ENCODE data around the gene KLK15. TPM values are rescaled to one million over a fixed set of nuclear protein-coding genes. Genes with fewer than 3 reads are reported as not detected.

The KLK15 gene
- total and polyA plus RNA-seq, 2 of the 13 experiments (the other 11 are each of a cell fraction or from before 2014, with no cell fraction given) = not detected

GRCh38 chr19:50804420-50805272, 28.7 kb downstream of the KLK15 start (continued):
- TF ChIP-seq TFDP1 (CRISPR knock-in tag; IDR thresholded peaks at IDR 0.05; ENCODE audit: borderline replicate concordance) (peak; percentile 96), PRPF4 (IDR thresholded peaks at IDR 0.05; ENCODE audit: low read depth, low read length, poor library complexity, severe bottlenecking) (no peak), ZNF761 (CRISPR knock-in tag; conservative IDR thresholded peaks at IDR 0.05) (peak; percentile 61; the same call in 1 of the 2 replicates), ETV5 (CRISPR knock-in tag; IDR thresholded peaks at IDR 0.05; ENCODE audit: borderline replicate concordance) (peak; percentile 76), EP300 (IDR thresholded peaks at IDR 0.05; ENCODE audit: low read depth in 2 of 2, low read length in 2 of 2) (peak in 1 of 2 experiments; percentile 12; a peak in 2 of 4 replicates), EP300 (CRISPR knock-in tag; IDR thresholded peaks at IDR 0.05; ENCODE audit: borderline replicate concordance) (no peak), ZNF230 (CRISPR knock-in tag; IDR thresholded peaks at IDR 0.05) (peak; percentile 87), ZNF574 (CRISPR knock-in tag; IDR thresholded peaks at IDR 0.05) (peak; percentile 42; the same call in 1 of the 2 replicates), TBX2 (CRISPR knock-in tag; IDR thresholded peaks at IDR 0.05; ENCODE audit: borderline replicate concordance) (peak; percentile 36; the same call in 1 of the 2 replicates), ZNF678 (CRISPR knock-in tag; IDR thresholded peaks at IDR 0.05) (peak; percentile 77; the same call in 1 of the 2 replicates), IKZF5 (CRISPR knock-in tag; IDR thresholded peaks at IDR 0.05) (0 out of 2 replicates have a peak, but pooled peaks have one; percentile 19), ZNF274 (CRISPR knock-in tag; IDR thresholded peaks at IDR 0.05) (peak; percentile 85; the same call in 1 of the 2 replicates), ZNF317 (CRISPR knock-in tag; IDR thresholded peaks at IDR 0.05) (0 out of 2 replicates have a peak, but pooled peaks have one; percentile 9), NR2F1 (CRISPR knock-in tag; IDR thresholded peaks at IDR 0.05) (no peak), ZNF282 (IDR thresholded peaks at IDR 0.05; ENCODE audit: partially characterized antibody) (no peak), SPEN (CRISPR knock-in tag; IDR thresholded peaks at IDR 0.05; ENCODE audit: low read depth) (peak; percentile 91), ZNF607 (CRISPR knock-in tag; IDR thresholded peaks at IDR 0.05; ENCODE audit: borderline replicate concordance) (0 out of 2 replicates have a peak, but pooled peaks have one; percentile 31), HIVEP1 (CRISPR knock-in tag; IDR thresholded peaks at IDR 0.05) (0 out of 2 replicates have a peak, but pooled peaks have one; percentile 22), NR2C2 (CRISPR knock-in tag; IDR thresholded peaks at IDR 0.05; ENCODE audit: borderline replicate concordance) (peak; percentile 55; the same call in 1 of the 2 replicates), ZNF639 (CRISPR knock-in tag; conservative IDR thresholded peaks at IDR 0.05) (no peak)
